SHP77 (cell line): ENCODE data around the gene S1PR5.
"Not testable (repeated sequence)": the region's sequence is repeated elsewhere in the genome, so short reads cannot be mapped to it uniquely, and the experiment has no call there.

Experiments
- DNase-seq, 2 experiments: peaks; one replicate each; lab custom pipeline; 2025; lab: John Stamatoyannopoulos, UW

The S1PR5 gene

GRCh38 chr19:10544753-10545251, 27.6 kb upstream of the S1PR5 start:
- DNase-seq = no peak

- DNase-seq = no peak
These were observed 27.1 kb upstream of the S1PR5 start for GRCh38 chr19:10544242-10544752.

GRCh38 chr19:10543420-10544241, 26.4 kb upstream of the S1PR5 start, which contains the start of gene ATG4D:
TSS of gene ATG4D (plus strand) at chr19:10543904. CDS start at chr19:10544091, 187 bp downstream.
- peak; percentile 43 to 73 for DNase-seq

- DNase-seq = no peak
These were observed 25.8 kb upstream of the S1PR5 start for GRCh38 chr19:10543059-10543419.

GRCh38 chr19:10539016-10539415, 21.8 kb upstream of the S1PR5 start:
- DNase-seq = not testable (repeated sequence)

- no peak for DNase-seq
These were observed 21.1 kb upstream of the S1PR5 start for GRCh38 chr19:10538204-10538983.

- DNase-seq = no peak
These were observed 20.4 kb upstream of the S1PR5 start for GRCh38 chr19:10537668-10538067.

- DNase-seq = no peak
These were observed 18.4 kb upstream of the S1PR5 start for GRCh38 chr19:10535613-10536012.

- no peak for DNase-seq
These were observed 16.6 kb upstream of the S1PR5 start for GRCh38 chr19:10533646-10534386.

- DNase-seq = no peak
These were observed 15.2 kb upstream of the S1PR5 start for GRCh38 chr19:10532457-10532856.

GRCh38 chr19:10526887-10527286, 9.6 kb upstream of the S1PR5 start:
- not testable (repeated sequence) for DNase-seq

- no peak for DNase-seq
These were observed 8.4 kb upstream of the S1PR5 start for GRCh38 chr19:10525636-10526035.

GRCh38 chr19:10523135-10523636, 5.9 kb upstream of the S1PR5 start:
- no peak for DNase-seq

GRCh38 chr19:10521461-10522171, 4.4 kb upstream of the S1PR5 start:
- no peak for DNase-seq

- DNase-seq = no peak
These were observed 3.5 kb upstream of the S1PR5 start for GRCh38 chr19:10520652-10521318.

- no peak for DNase-seq
These were observed 2.2 kb upstream of the S1PR5 start for GRCh38 chr19:10519421-10519820.

- DNase-seq = no peak
These were observed 1.5 kb upstream of the S1PR5 start for GRCh38 chr19:10518444-10519361.

GRCh38 chr19:10517760-10518443, 655 bp upstream of the S1PR5 start:
- peak in 1 of 2 experiments; percentile 16 for DNase-seq
